Measurements from ENCODE around the gene SIRPG. TPM values are rescaled to one million over a fixed set of nuclear protein-coding genes. Genes with fewer than 3 reads are reported as not detected.

The SIRPG gene
- total and polyA plus RNA-seq, 2 donors from 2014 or later, result 2.5 TPM; not detected in 1

- intact Hi-C loops (cut with DNase I), result no loop called here
- TF ChIP-seq CTCF (IDR thresholded peaks at IDR 0.05; ENCODE audit: borderline replicate concordance, extremely low read depth, insufficient read depth), result no peak
- no peak overlapping the region for H3K9ac ChIP-seq (ENCODE audit: low read length in 3 of 3)
- no peaks in the 10 kb centered on the region for H3K36me3 ChIP-seq (ENCODE audit: control insufficient read depth in 2 of 3, insufficient read depth in 3 of 3, low read length in 3 of 3)
- no peak for DNase-seq
- no peaks in the 10 kb centered on the region for H3K9me3 ChIP-seq (ENCODE audit: control insufficient read depth in 2 of 3, insufficient read depth in 1 of 3, low read length in 3 of 3)
- no peaks in the 10 kb centered on the region for H3K27me3 ChIP-seq (ENCODE audit: control insufficient read depth, insufficient read depth, low read length)
- H3K4me1 ChIP-seq (ENCODE audit: control insufficient read depth in 2 of 3, insufficient read depth in 2 of 3, low read depth in 1 of 3, low read length in 3 of 3), result no peaks in the 10 kb centered on the region
- no peak overlapping the region for H3K4me3 ChIP-seq (ENCODE audit: low read length in 3 of 3)
- H3K27ac ChIP-seq (ENCODE audit: low read depth in 2 of 2, low read length in 2 of 2), result no peak overlapping the region
- FAIRE-seq, result no peak
Observed at GRCh38 chr20:1621316-1621715, 36.3 kb downstream of the SIRPG start.

GRCh38 chr20:1619861-1620444 is 37.6 kb downstream of the SIRPG start, which contains the start of gene SIRPB1:
Gene SIRPB1 (minus strand): TSS chr20:1620009. CDS start chr20:1619944, 65 bp downstream.
- TF ChIP-seq CTCF (IDR thresholded peaks at IDR 0.05; ENCODE audit: borderline replicate concordance, extremely low read depth, insufficient read depth), result no peak
- DNase-seq, result no peak
- no peaks in the 10 kb centered on the region for H3K36me3 ChIP-seq (ENCODE audit: control insufficient read depth in 2 of 3, insufficient read depth in 3 of 3, low read length in 3 of 3)
- H3K9ac ChIP-seq (ENCODE audit: low read length in 3 of 3), result no peak within 1 kb of the TSS
- no peaks in the 10 kb centered on the region for H3K4me1 ChIP-seq (ENCODE audit: control insufficient read depth in 2 of 3, insufficient read depth in 2 of 3, low read depth in 1 of 3, low read length in 3 of 3)
- H3K27ac ChIP-seq (ENCODE audit: low read depth in 2 of 2, low read length in 2 of 2), result no peak within 1 kb of the TSS
- no peaks in the 10 kb centered on the region for H3K27me3 ChIP-seq (ENCODE audit: control insufficient read depth, insufficient read depth, low read length)
- H3K4me3 ChIP-seq (ENCODE audit: low read length in 3 of 3), result no peak within 1 kb of the TSS
- FAIRE-seq, result no peak
- no peaks in the 10 kb centered on the region for H3K9me3 ChIP-seq (ENCODE audit: control insufficient read depth in 2 of 3, insufficient read depth in 1 of 3, low read length in 3 of 3)
- intact Hi-C loops (cut with DNase I), result no loop called here

GRCh38 chr20:1618954-1619540 is 38.5 kb downstream of the SIRPG start:
- FAIRE-seq, result no peak
- H3K27ac ChIP-seq (ENCODE audit: low read depth in 2 of 2, low read length in 2 of 2), result no peak overlapping the region
- no peaks in the 10 kb centered on the region for H3K27me3 ChIP-seq (ENCODE audit: control insufficient read depth, insufficient read depth, low read length)
- H3K4me1 ChIP-seq (ENCODE audit: control insufficient read depth in 2 of 3, insufficient read depth in 2 of 3, low read depth in 1 of 3, low read length in 3 of 3), result no peaks in the 10 kb centered on the region
- no peak for TF ChIP-seq CTCF (IDR thresholded peaks at IDR 0.05; ENCODE audit: borderline replicate concordance, extremely low read depth, insufficient read depth)
- H3K4me3 ChIP-seq (ENCODE audit: low read length in 3 of 3), result no peak overlapping the region
- no peak overlapping the region for H3K9ac ChIP-seq (ENCODE audit: low read length in 3 of 3)
- H3K9me3 ChIP-seq (ENCODE audit: control insufficient read depth in 2 of 3, insufficient read depth in 1 of 3, low read length in 3 of 3), result no peaks in the 10 kb centered on the region
- no peaks in the 10 kb centered on the region for H3K36me3 ChIP-seq (ENCODE audit: control insufficient read depth in 2 of 3, insufficient read depth in 3 of 3, low read length in 3 of 3)
- no peak for DNase-seq
- intact Hi-C loops (cut with DNase I), result no loop called here
